ENCODE data around the gene SMARCA1. TPM values are rescaled to one million over a fixed set of nuclear protein-coding genes. Genes with fewer than 3 reads are reported as not detected.
"Not testable (repeated sequence)": the region's sequence is repeated elsewhere in the genome, so short reads cannot be mapped to it uniquely, and the experiment has no call there.

Gene SMARCA1, protein sequence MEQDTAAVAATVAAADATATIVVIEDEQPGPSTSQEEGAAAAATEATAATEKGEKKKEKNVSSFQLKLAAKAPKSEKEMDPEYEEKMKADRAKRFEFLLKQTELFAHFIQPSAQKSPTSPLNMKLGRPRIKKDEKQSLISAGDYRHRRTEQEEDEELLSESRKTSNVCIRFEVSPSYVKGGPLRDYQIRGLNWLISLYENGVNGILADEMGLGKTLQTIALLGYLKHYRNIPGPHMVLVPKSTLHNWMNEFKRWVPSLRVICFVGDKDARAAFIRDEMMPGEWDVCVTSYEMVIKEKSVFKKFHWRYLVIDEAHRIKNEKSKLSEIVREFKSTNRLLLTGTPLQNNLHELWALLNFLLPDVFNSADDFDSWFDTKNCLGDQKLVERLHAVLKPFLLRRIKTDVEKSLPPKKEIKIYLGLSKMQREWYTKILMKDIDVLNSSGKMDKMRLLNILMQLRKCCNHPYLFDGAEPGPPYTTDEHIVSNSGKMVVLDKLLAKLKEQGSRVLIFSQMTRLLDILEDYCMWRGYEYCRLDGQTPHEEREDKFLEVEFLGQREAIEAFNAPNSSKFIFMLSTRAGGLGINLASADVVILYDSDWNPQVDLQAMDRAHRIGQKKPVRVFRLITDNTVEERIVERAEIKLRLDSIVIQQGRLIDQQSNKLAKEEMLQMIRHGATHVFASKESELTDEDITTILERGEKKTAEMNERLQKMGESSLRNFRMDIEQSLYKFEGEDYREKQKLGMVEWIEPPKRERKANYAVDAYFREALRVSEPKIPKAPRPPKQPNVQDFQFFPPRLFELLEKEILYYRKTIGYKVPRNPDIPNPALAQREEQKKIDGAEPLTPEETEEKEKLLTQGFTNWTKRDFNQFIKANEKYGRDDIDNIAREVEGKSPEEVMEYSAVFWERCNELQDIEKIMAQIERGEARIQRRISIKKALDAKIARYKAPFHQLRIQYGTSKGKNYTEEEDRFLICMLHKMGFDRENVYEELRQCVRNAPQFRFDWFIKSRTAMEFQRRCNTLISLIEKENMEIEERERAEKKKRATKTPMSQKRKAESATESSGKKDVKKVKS
- 16.4 and 21.7 TPM in 2 replicates for total RNA-seq

DNA sequence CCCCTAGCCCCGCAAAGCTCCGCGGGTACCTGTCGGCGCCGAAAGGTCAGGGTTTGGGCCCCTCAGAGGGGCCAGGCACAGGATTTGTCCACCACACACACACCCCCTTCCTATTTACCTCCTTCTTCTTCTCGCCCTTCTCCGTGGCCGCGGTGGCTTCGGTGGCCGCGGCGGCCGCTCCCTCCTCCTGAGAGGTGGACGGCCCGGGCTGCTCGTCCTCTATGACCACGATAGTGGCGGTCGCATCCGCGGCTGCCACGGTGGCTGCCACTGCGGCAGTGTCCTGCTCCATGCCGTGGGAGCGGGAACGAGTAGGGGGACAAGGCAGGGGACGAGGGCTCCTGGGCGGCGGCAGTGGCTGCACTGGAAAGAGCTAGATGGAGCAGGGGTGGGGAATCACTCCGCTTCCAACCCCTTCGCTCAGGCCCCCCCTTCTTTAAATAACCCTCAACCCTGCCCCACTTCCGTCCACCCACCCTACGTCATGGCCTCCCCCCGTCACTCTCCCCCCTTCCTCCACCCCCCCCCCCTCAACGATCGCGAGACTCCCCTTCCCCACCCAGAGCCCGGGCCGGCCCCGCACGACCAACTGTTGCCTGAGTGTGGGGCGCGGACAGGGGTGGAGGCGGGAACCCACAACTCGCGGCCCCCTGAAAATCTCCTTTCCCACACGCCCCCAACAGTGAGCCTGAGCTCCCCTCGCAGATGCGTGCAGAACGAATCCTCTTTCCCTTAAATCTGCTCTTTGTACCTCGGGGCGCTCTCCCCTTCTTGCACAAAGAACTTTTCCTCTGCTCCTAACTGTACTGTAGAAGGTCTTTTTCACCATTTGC lies at the start of gene SMARCA1:
SMARCA1 (minus strand) TSS at position 412 of the 833 bp plus-strand sequence; CDS start at position 292, 120 bp downstream.
- peak; percentile 24 to 58 for DNase-seq (ENCODE audit: low read depth in 2 of 2)

DNA sequence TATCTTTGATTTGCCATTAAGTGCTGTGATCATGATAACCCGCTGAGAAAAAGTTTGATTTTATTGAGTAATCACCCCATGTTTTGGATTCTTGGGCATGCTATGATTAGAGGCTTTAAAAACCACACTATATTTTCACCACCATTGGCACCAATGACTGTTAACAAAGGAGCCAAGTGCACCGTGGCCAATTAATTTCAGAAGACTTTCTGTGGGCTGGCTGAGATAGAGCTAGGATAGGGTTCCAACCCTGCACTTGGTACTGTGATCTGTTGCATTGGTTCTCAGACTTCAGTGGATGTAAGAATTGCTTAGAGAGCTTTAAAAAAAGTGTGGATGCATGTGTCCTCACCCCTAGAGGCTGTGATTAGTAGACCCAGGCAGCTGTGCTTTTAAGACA lies 49.1 kb upstream of the SMARCA1 start:
- DNase-seq (ENCODE audit: low read depth in 2 of 2), result no peak

DNA sequence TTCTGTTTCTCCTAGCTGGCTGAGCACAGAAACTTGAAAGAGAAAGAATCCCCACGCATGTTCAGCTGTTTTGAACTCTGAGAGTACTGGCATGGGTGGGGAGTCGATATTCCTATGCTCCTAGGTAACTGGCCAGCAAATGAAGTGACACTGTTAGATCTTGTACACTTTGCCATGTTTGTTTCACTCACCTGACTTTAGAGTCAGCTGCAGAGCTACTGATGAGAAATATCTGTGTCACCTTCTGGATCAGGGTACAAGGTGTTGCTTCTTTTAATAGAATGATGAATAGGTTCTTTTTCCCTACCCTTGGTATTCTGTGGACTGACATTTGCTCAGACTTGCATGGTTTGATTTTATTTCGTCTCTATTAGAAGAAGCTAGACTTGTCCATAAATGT lies 45.1 kb upstream of the SMARCA1 start:
- no peak for DNase-seq (ENCODE audit: low read depth in 2 of 2)

DNA sequence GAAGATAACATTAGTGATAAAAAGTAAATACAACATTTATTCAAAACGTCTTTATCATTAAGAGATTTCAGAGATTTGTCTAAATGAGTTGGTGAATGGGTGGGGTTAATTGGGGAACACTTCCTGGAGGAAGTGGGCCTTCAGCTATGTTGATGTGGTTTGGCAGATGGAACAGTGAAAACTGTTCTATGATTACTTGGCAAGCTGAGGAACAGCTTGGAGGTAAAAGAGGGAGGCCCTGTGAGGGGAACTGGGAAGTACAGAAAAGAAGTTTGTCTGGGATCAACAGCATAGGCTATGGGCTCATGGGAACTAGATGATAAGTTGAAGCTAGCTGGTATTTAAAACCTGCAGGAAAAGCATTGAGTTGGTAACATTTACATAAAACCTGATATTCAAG lies 42.8 kb upstream of the SMARCA1 start:
- no peak for DNase-seq (ENCODE audit: low read depth in 2 of 2)

DNA sequence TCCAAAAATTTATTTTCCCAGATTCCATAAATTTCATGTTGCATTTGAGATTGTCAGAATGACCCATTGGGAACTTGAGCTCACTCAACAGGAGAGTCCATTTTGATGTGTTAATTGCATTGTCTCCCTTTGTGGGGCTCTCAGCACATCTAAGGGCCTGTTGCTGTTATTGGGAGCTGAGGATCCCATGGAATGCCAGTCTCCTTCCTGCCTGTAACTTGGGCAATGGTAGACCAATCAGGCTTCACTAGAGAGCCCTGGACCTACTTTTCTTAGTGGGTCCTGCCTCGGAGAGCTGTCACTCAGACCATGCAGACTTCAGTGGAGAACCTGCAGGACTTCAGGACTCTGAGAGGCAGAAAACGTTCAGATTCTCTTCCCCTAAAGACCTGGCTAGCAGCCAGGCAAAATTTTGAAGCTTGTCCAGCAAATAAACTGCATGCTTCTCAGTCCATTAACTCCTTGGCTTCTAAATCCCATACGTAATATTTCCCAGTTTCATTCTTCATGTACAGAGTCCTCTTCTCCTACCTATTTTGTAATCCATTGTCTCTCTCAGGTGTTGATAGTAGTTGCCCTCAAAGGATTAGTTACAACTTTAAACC lies 41.9 kb upstream of the SMARCA1 start:
- no peak for DNase-seq (ENCODE audit: low read depth in 2 of 2)

DNA sequence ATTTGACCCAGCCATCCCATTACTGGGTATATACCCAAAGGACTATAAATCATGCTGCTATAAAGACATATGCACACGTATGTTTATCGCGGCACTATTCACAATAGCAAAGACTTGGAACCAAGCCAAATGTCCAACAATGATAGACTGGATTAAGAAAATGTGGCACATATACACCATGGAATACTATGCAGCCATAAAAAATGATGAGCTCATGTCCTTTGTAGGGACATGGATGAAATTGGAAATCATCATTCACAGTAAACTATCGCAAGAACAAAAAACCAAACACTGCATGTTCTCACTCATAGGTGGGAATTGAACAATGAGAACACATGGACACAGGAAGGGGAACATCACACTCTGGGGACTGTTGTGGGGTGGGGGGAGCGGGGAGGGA lies 41.1 kb upstream of the SMARCA1 start:
- not testable (repeated sequence) for DNase-seq (ENCODE audit: low read depth in 2 of 2)

DNA sequence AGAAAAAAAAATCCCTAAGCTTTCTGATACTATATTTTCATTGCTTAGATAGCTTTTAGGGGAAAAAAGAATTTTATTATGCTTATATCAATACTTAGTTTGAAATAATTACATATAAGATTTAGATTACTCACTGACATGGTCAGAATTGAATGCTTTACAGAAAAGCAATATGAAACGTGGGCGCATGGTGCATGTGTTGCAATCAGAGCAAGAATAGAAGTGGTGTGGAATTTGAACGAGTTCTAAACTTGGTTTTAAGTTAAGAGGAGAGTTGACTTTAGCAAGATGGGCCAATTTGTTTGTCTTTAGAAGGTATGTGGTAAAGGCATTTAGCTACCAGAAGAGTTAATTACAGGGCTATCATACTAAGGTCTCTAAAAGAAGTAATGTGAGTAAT lies 38.2 kb upstream of the SMARCA1 start:
- no peak for DNase-seq (ENCODE audit: low read depth in 2 of 2)

DNA sequence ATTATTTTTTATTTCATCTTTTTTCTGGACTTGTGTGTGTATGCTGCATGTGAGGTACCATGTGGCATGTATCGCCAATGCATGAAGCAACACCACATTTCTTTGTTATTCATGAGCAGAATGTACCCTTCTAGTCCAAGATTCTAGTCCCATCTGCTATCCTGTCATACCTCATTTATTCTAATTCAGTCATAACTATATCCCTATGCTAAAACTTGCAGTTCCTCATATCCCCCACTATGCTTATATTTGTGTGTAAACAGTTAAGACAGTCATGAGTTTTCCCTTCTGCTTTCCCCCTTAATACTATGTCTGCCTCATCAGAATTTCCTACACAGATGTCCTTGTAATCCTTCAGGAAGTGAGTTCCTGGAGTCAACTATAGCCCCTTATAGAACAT lies 36.5 kb upstream of the SMARCA1 start:
- DNase-seq (ENCODE audit: low read depth in 2 of 2), result no peak

DNA sequence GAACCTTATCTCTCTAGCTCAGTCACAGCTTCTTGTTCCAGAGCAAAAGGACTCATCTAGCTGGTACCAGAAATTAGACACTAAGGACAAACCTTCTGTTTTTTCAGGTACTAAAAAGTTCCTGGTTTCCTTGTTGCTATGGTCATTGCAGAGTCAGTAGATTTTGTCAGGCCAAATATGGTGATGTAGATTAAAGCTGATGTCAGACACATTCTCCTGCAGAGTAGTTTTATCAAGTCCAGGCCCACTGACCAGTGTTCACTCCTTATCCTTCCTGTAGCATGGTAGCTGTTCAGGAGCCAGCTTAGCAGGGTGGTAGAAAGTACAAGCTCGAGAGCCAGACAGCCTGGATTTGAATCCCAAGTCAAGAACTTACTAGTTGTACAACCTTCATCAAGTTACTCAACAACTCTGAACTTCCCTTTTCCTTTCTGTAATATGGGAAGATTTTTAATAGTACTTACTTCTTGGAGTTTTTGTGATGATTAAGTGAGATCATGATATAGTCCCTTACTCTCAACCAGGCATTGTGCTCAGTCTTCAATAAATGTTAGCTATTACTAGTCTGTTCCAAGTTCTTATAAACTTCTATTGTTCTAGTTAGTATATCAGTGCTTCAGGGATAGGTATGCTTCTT lies 34.7 kb upstream of the SMARCA1 start:
- DNase-seq (ENCODE audit: low read depth in 2 of 2), result peak in 1 of 2 donors; percentile 48

DNA sequence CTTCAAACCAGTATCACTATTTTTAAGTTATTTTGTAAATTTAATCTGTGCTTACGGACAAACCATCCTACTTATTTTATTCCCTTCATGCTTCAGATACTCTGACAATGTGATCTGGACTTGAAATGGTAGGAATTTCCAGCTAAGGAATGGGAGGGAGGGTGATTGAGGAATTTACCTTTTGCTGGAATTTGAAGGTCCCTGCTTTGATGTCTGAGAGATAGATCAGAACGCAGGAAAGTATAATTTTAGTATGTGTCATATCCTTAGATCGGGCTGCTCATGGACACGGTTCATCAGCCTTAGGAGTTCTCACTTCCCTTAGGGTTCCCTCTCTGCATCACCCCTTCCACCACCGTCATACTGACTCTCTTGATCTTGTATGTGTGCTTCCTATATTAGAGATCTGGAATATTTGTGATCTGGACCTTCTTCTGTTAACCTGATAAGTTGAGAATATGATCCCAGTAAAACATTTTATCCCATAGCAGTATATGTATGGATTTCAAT lies 33.6 kb upstream of the SMARCA1 start:
- no peak for DNase-seq (ENCODE audit: low read depth in 2 of 2)

DNA sequence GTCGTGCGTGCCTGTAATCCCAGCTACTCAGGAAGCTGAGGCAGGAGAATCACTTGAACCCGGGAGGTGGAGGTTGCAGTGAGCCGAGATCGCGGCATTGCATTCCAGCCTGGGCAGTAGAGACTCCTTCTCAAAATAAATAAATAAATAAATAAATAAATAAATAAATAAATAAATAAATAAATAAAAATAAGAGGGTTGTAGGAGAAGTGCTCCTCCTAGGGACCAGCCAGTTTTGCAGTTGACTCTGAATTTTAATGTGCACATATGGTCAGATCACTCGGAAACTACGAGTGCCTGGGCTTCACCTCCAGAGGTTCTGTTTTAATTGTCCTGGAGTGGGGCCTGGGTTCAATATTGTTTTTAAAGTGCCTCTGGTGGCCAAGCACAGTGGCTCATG lies 31.5 kb upstream of the SMARCA1 start:
- not testable (repeated sequence) for DNase-seq (ENCODE audit: low read depth in 2 of 2)

DNA sequence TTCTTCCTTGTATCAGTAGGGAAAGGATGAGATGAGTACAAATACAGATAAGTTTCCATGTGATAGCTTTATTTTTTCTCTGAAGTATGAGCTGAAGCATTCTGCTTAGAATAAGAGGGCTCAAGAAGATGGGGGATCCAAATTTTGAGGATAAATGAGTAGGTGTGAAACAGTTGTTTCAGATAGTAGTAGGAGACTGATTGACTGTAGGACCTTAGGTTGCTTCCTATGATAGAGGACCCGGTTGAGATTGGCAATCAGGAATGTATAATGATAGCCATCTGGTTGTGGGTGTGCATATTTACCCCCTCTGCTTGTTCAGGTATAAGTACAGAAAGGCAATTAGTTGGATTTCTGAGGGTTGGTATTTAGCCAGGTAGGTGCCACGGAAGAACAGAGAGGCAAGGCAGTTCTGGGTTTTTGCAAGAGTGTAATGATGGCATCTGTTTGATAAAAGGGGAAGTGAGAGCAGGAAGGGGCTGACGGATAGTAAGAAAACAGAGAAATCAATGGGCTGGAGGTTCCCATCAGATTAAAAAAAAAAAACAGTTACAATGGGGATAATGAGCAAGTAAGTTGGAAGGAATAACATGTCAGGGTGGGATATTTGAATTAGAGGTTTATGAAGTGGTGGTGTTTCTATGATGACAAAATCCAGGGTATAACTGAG lies 30.5 kb upstream of the SMARCA1 start:
- no peak for DNase-seq (ENCODE audit: low read depth in 2 of 2)

DNA sequence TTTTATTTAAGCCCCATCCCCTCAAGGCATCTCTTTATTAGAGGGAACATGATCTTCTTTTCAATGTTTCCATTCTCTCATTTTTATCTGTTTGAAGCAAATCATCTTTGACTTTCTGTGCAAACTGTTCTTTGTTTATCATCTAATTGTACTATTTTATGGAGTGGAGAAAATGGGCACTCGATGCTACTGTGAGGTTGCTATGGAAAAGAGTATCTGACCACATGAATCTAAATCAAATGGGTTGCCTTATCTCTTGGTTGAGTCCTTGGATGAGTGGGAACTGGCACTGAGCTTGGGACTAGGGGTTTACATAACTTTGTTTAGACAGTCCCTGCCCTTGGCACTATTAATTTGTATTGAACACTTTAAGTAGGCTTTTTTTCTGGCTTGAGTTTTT lies 25.8 kb upstream of the SMARCA1 start:
- no peak for DNase-seq (ENCODE audit: low read depth in 2 of 2)

DNA sequence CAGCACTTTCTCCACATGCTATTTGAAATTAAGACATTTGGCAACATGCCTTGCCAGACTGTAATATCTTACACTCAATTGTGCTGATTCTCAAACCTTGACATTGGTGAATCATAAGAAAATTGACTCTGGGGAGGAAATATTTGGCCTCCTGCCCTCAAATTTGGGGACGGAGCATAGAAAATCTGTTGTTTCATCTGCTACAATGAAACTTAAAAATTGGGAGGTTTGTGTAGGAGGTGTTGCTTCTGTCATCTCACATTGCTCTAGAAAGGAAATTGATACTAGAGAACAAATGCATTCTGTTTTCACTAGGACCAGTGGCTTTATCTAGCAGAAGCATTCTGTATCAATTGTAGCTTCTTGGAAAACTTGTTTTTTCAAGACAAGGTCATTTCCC lies 22.1 kb upstream of the SMARCA1 start:
- no peak for DNase-seq (ENCODE audit: low read depth in 2 of 2)

DNA sequence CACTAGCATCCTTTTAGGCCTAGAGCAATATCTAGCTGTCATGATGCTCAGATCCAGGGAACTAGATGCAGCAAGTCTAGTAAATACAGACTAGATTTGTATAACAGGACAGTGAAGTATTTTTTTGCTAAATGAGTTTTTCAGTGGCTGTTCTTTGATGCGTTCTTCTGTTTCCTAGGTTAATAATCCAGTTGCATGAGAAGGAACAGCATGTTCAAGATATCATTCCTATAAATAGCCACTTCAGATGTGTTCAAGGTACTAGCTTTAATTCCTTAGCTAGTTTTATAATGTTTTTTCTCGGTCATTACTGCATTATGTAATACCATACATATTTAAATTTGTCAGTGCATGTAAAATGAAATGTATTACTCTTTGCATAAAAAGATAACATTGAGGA lies 21.5 kb upstream of the SMARCA1 start:
- no peak for DNase-seq (ENCODE audit: low read depth in 2 of 2)

DNA sequence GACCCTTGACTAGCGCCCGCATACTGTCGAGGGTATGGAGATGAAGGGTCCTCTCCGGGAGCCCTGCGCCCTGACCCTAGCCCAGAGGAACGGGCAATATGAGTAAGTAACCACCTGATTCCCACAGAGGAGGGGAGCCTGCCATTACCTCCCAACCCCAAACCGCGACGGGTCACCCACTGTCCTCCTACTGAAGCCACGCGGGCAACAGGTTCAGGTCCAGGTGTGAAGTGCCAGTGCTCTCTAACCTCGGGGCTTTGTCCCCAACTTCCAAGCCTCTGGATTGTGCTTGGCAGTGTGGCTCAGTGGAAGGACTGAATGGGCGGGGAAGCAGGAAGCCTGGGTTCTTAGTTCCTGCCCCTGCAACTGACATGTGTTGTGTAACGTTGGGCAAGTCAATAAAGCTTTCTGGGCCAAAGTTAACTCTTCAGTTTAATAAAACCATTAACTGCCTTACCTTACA lies 17.5 kb upstream of the SMARCA1 start:
- peak; percentile 5 for DNase-seq (ENCODE audit: low read depth in 2 of 2)

DNA sequence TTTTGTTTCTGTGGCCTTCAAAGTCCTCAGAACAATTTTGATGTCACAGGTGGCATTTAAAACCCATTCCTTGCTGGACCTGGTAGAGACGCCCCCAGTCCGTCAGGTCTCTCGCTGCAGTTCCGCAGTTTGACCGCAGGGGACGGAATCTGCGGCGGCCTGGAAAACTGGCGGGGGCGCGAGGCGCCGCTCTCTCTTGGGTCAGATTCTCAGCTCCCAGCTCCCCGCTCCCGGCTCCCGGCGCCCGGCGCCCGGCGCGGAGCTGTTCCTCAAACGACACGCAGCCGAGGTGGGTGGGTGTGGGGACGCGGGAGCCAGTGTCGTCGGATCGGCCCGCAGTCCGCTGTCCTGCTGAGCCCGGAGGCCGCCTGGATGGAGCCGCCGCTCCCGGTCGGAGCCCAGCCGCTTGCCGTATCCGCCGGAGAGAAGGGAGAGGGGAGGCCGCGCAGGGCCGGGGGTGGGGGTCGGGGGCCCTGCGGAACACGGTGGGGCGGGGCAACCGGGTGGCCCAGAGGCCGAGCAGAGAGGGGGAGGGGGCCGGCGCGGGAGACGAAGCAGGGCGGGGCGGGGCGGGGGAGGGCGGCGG lies 16.9 kb upstream of the SMARCA1 start, which contains the start of gene OCRL:
OCRL (plus strand) TSS at position 192 of the 586 bp plus-strand sequence; CDS start at position 373, 181 bp downstream.
- peak; percentile 50 to 70 for DNase-seq (ENCODE audit: low read depth in 2 of 2)

DNA sequence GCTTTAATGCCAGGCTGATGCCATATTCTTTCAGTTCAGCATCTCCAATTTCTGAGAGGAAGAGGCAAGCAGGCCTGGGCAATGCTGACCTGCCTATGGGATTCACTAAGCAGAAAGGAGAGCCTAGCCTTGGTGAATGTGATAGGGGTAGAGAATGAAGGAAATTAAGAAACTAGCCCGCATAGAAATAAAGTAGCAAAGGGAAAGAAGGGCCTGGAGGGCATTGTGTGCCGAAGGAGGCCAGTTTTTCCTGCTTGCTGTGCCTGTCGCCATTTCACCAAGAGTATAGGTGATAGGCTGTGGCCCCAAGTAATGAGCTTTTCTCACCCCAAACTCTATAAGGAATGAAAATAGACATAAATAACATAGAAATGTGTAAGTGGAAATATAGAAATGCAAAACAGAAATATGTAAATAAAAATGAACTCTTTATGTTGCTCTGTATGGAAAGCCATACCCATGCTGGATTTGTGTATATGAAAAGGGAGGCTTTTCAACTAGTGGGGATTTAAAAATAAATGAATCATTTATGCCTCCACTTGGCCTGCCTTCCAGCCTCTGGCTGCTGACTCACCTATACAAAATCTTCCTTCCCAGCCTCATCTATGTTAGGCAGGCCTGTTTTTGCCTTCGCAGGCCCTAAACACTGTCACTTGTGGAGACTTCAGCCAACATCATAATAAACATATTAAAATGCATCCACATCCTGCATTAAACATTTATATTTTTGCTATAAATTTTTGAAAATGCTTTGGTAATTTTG lies 11.7 kb upstream of the SMARCA1 start:
- no peak for DNase-seq (ENCODE audit: low read depth in 2 of 2)

Measured in dermis microvascular lymphatic vessel endothelial cell (primary cell).